ENCODE results near the gene DLGAP1.

DLGAP1 gene

DNA sequence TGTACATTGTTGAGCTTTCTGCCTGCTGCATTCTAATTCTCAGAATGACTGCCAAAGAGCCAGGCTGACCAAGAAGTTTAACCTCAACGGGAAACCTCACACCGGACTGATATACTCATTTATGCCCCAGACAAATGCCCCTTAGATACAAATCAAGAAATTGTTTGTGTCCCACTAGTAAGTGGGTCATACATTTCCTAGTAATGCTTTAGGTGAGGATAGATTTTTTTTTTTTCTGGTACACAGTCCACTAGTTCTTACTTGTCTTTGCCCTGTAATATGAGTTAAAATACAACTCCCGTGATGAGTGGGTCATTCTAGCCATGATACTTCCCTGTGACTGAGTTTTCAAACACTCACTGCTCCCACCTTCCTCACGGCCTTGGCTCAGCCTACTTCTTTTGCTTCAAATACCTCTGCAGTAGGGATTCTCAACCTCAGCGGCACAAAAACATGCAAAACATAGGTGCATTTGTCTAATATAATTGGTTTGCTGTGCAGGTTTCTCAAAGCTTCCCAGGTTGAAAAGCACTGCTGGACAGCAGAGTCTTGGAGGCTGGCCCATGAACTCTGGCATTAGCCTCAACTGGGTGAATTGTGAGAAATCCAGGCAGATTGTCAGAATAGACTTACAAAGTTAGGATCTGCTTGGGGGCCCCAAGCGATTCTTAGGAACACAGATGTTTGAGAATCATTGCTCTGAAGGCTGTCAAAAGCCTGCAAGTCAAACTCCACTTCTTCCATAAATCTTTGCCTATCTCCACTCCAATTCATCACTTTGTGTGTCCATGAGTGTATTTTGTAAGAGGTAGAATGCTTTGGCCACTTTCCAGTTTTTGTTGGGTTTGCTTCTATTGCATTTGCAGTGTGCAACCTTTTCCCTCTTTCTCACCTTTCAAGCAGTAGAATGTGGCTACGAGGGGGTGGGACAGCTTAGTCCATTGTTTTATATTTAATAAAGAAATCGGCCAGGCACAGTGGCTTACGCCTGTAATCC lies 969.7 kb downstream of the DLGAP1 start:
- H3K4me3 ChIP-seq (ENCODE audit: low read depth, low read length): no peak overlapping the region
- TF ChIP-seq, protein P1, sequence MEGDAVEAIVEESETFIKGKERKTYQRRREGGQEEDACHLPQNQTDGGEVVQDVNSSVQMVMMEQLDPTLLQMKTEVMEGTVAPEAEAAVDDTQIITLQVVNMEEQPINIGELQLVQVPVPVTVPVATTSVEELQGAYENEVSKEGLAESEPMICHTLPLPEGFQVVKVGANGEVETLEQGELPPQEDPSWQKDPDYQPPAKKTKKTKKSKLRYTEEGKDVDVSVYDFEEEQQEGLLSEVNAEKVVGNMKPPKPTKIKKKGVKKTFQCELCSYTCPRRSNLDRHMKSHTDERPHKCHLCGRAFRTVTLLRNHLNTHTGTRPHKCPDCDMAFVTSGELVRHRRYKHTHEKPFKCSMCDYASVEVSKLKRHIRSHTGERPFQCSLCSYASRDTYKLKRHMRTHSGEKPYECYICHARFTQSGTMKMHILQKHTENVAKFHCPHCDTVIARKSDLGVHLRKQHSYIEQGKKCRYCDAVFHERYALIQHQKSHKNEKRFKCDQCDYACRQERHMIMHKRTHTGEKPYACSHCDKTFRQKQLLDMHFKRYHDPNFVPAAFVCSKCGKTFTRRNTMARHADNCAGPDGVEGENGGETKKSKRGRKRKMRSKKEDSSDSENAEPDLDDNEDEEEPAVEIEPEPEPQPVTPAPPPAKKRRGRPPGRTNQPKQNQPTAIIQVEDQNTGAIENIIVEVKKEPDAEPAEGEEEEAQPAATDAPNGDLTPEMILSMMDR (IDR thresholded peaks at IDR 0.05; ENCODE audit: borderline replicate concordance, insufficient read depth, low read depth, low read length): no peak

GRCh38 chr18:3482258-3482657 lies 972.8 kb downstream of the DLGAP1 start:
- TF ChIP-seq, protein P1 (IDR thresholded peaks at IDR 0.05; ENCODE audit: borderline replicate concordance, insufficient read depth, low read depth, low read length): no peak
- no peak overlapping the region for H3K4me3 ChIP-seq (ENCODE audit: low read depth, low read length)

GRCh38 chr18:3481696-3482210 lies 973.4 kb downstream of the DLGAP1 start:
- no peak overlapping the region for H3K4me3 ChIP-seq (ENCODE audit: low read depth, low read length)
- TF ChIP-seq, protein P1 (IDR thresholded peaks at IDR 0.05; ENCODE audit: borderline replicate concordance, insufficient read depth, low read depth, low read length): peak; percentile 32; the same call in 1 of the 2 replicates

- no peak overlapping the region for H3K4me3 ChIP-seq (ENCODE audit: low read depth, low read length)
- TF ChIP-seq, protein P1 (IDR thresholded peaks at IDR 0.05; ENCODE audit: borderline replicate concordance, insufficient read depth, low read depth, low read length): no peak
Measured at GRCh38 chr18:3480827-3481573, 974.1 kb downstream of the DLGAP1 start.

DNA sequence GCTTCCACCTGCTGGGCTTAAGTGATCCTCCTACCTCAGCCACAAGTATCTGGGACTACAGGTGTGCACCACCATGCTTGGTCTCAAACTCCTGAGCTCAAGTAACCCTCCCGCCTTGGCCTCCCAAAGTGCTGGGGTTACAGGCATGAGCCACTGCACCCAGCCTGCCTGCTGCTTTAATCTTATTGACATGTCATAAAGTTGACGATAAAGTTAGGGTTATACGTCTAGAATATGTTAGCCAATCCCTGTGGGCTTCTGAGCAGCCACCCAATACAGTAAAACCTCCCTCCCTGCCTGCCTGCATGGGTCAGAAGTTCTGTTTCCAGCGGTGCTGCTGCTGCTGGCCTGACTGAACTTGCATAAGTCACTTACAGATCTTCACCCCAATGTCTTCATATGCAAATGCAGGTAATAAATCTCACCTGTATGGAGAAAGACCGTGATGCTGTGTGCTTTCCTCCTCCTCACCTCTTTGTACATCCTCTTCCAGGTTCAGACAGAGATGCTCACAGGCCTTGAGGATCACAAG lies 975.1 kb downstream of the DLGAP1 start:
- TF ChIP-seq, protein P1 (IDR thresholded peaks at IDR 0.05; ENCODE audit: borderline replicate concordance, insufficient read depth, low read depth, low read length): no peak

DNA sequence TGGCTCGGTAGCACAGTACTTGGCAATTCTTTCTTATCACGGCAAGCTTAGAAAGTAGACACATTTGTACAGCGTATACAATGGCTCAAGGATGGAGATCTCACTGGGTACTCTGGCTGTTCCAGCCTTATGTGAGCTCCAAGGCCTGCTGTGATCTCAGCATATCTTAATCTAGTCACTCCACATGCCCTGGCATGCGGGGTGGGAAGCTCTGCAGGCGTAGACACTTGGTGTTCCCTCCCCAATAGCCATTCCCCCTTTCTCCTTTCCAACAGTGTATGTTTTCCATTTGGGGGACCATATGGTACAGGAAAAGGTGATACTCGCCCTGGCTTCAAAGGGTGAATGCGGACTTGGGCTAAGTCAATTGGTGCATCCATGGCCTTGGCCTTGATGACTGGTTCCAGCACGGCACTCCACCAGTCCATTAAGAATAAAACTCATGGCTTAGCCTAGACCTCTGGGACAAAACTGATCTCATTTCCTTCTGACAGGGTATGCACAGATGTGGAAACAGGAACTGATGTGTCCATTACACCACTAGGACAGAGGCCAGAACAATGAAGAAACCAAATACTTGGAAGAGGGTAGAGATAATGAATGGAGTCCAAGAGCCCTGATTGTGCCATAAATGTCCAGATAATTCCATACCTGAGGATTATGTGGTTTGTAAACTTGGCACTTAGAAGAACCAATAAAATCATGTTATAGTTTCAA lies 976.7 kb downstream of the DLGAP1 start:
- no peak overlapping the region for H3K4me3 ChIP-seq (ENCODE audit: low read depth, low read length)
- TF ChIP-seq, protein P1 (IDR thresholded peaks at IDR 0.05; ENCODE audit: borderline replicate concordance, insufficient read depth, low read depth, low read length): no peak

More for the DNA sequence above, 975.1 kb downstream of the DLGAP1 start:
- H3K4me3 ChIP-seq (ENCODE audit: low read depth, low read length): no peak overlapping the region

Data from GM12875 (cell line).